SK-N-SH (cell line): ENCODE data around the gene EYA2. TPM values are rescaled to one million over a fixed set of nuclear protein-coding genes. Genes with fewer than 3 reads are reported as not detected.

Experiments used
- CTCF ChIA-PET: fragments of 300-600, 350-600 bp; formaldehyde crosslinking; extraction: SDS; loops from one replicate; lab custom pipeline; 2021; lab: Yijun Ruan, JAX
- POLR2A ChIA-PET: fragments of 350-600 bp; sonication (Branson Sonifier 250); formaldehyde crosslinking; extraction: SDS; loops from one replicate; lab custom pipeline; 2020; ENCODE audit warnings: antibody characterized with exemption, inconsistent platforms; lab: Yijun Ruan, JAX
- DNase-seq: peaks from one replicate; pipeline ENCODE4 v3.0.0; 2012
- H2AFZ ChIP-seq: fragments of 200-600 bp; sonication (generic); 2 replicates; pipeline ENCODE4 v1.8.1; 2016; ENCODE audit warnings: antibody characterized with exemption, mild to moderate bottlenecking, low read depth
- H3F3A ChIP-seq: fragments of 200-600 bp; sonication (generic); replicated peaks from 2 replicates; pipeline ENCODE3; 2016; ENCODE audit warnings: antibody characterized with exemption, mild to moderate bottlenecking; ENCODE audit not compliant: insufficient read depth
- H3K27ac ChIP-seq, 2 experiments: fragments of 200-500 bp in 1 of 2; fragments of 200-600 bp in 1 of 2; sonication (Bioruptor generic) in 1 of 2; sonication (generic), shearing (Covaris generic) in 1 of 2; 2 replicates each; pipeline versions ENCODE4 v1.5.1 to v1.6.1; 2014 to 2016; ENCODE audit warnings: low read depth in 2 of 2, inconsistent platforms in 1 of 2, low read length in 1 of 2, mild to moderate bottlenecking in 1 of 2, mixed read lengths in 1 of 2
- H3K27me3 ChIP-seq: fragments of 200-600 bp; sonication (generic), shearing (Covaris generic); 2 replicates; pipeline ENCODE4 v1.6.1; 2016; ENCODE audit warnings: mixed run types; ENCODE audit not compliant: insufficient read depth
- H3K36me3 ChIP-seq, 2 experiments: fragments of 200-500 bp in 1 of 2; fragments of 200-600 bp in 1 of 2; sonication (Bioruptor generic) in 1 of 2; sonication (generic) in 1 of 2; replicated peaks in 1 of 2; 2 replicates each; pipeline versions ENCODE3 to v1.5.1; 2014 to 2016; ENCODE audit warnings: low read length in 1 of 2, mild to moderate bottlenecking in 1 of 2; ENCODE audit not compliant: insufficient read depth in 2 of 2, control insufficient read depth in 1 of 2
- H3K4me1 ChIP-seq, 2 experiments: fragments of 200-500 bp in 1 of 2; fragments of 200-600 bp in 1 of 2; sonication (Bioruptor generic) in 1 of 2; sonication (generic), shearing (Covaris generic) in 1 of 2; 2 replicates each; pipeline versions ENCODE4 v1.5.1 to v1.6.1; 2014 to 2016; ENCODE audit warnings: low read depth in 1 of 2, low read length in 1 of 2, mixed run types in 1 of 2; ENCODE audit not compliant: insufficient read depth in 2 of 2, control insufficient read depth in 1 of 2
- H3K4me2 ChIP-seq: fragments of 200-600 bp; sonication (generic), shearing (Covaris generic); 2 replicates; pipeline ENCODE4 v1.6.1; 2017; ENCODE audit warnings: mixed run types
- H3K4me3 ChIP-seq, 2 experiments: fragments of 200-500 bp in 1 of 2; fragments of 200-600 bp in 1 of 2; sonication (Bioruptor generic) in 1 of 2; sonication (generic), shearing (Covaris generic) in 1 of 2; 2 replicates each; pipeline versions ENCODE4 v1.5.1 to v1.8.1; 2014 to 2016; ENCODE audit warnings: low read depth in 2 of 2, inconsistent platforms in 1 of 2, low read length in 1 of 2, mild to moderate bottlenecking in 1 of 2, mixed read lengths in 1 of 2, moderate library complexity in 1 of 2
- H3K79me2 ChIP-seq: fragments of 200-600 bp; sonication (generic); 2 replicates; pipeline ENCODE4 v1.8.1; 2017; ENCODE audit warnings: mild to moderate bottlenecking; ENCODE audit not compliant: insufficient read depth
- H3K9ac ChIP-seq: fragments of 200-600 bp; sonication (generic); 2 replicates; pipeline ENCODE4 v1.6.1; 2017; ENCODE audit warnings: mixed run types
- H3K9me2 ChIP-seq: fragments of 200-600 bp; sonication (generic); 2 replicates; pipeline ENCODE4 v1.6.1; 2017; ENCODE audit warnings: mixed run types
- H3K9me3 ChIP-seq: fragments of 200-600 bp; sonication (generic); 2 replicates; pipeline ENCODE4 v1.6.1; 2017; ENCODE audit warnings: mixed run types, mild to moderate bottlenecking, moderate library complexity
- H4K20me1 ChIP-seq: fragments of 200-600 bp; sonication (generic); 2 replicates; pipeline ENCODE4 v1.6.1; 2017; ENCODE audit warnings: mild to moderate bottlenecking, mixed run types; ENCODE audit not compliant: insufficient read depth
- ELF1 ChIP-seq: IDR thresholded peaks from 2 replicates; pipeline ENCODE4 v1.4.0; 2012
- EP300 ChIP-seq, 2 experiments: IDR thresholded peaks; 2 replicates each; pipeline versions ENCODE4 v1.4.0 to v1.6.1; 2012; ENCODE audit warnings: borderline replicate concordance in 1 of 2, low read depth in 1 of 2, low read length in 1 of 2
- EZH2phosphoT487 ChIP-seq: fragments of 200-600 bp; sonication (generic); IDR thresholded peaks from 2 replicates; pipeline ENCODE4 v1.6.1; 2017; ENCODE audit warnings: low read depth, mixed run types, mild to moderate bottlenecking, antibody characterized with exemption, moderate library complexity, borderline replicate concordance
- GABPA ChIP-seq: IDR thresholded peaks from 2 replicates; pipeline ENCODE4 v1.4.0; 2012; ENCODE audit warnings: low read depth, mild to moderate bottlenecking
- GATA2 ChIP-seq: sonication (generic); formaldehyde crosslinking; IDR thresholded peaks from 2 replicates; pipeline ENCODE4 v1.5.0; 2020; ENCODE audit warnings: mild to moderate bottlenecking, missing genetic modification reagents
- MEF2A ChIP-seq: IDR thresholded peaks from 2 replicates; pipeline ENCODE4 v1.4.0; 2012; ENCODE audit warnings: low read depth, borderline replicate concordance
- PBX3 ChIP-seq: IDR thresholded peaks from 2 replicates; pipeline ENCODE4; 2012
- RFX5 ChIP-seq: IDR thresholded peaks from 2 replicates; pipeline ENCODE4 v1.6.1; 2012; ENCODE audit warnings: mild to moderate bottlenecking, improper control_type of control experiment, low read length
- TAF1 ChIP-seq: IDR thresholded peaks from 2 replicates; pipeline ENCODE4 v1.6.1; 2012; ENCODE audit warnings: low read depth, mild to moderate bottlenecking, low read length, moderate library complexity, borderline replicate concordance
- TEAD4 ChIP-seq: IDR thresholded peaks from 2 replicates; pipeline ENCODE4 v1.4.0; 2012; ENCODE audit warnings: mild to moderate bottlenecking, borderline replicate concordance; ENCODE audit not compliant: insufficient read depth
- YY1 ChIP-seq: IDR thresholded peaks from 2 replicates; pipeline ENCODE4 v1.4.0; 2012; ENCODE audit warnings: low read depth, mild to moderate bottlenecking
- WGBS: methylation state at CpG from one replicate; pipeline ENCODE4 v1.1.6; 2017; ENCODE audit warnings: low lambda C conversion rate; 5-methylcytosine and 5-hydroxymethylcytosine counted together
- polyA plus RNA-seq, 3 experiments: library from polyadenylated mRNA; depleted of rRNA; stranded (reverse); fragments of >200 nt; gene quantifications; 2 replicates each; pipeline ENCODE4 v1.2.3, GENCODE V29; 2012
- TF ChIP-seq, protein P1 (sequence below): IDR thresholded peaks from 2 replicates; pipeline ENCODE4 v1.6.1; 2012; ENCODE audit warnings: mild to moderate bottlenecking, low read depth, low read length, moderate library complexity
- TF ChIP-seq, protein P2 (sequence below): fragments of 200-600 bp; sonication (generic); IDR thresholded peaks from 2 replicates; pipeline ENCODE4 v1.6.1; 2017; ENCODE audit warnings: antibody characterized with exemption, mild to moderate bottlenecking, moderate library complexity
- TF ChIP-seq, protein P3 (sequence below): fragments of 150-350 bp; IDR thresholded peaks from 2 replicates; pipeline ENCODE4 v1.6.1; 2016; ENCODE audit warnings: mild to moderate bottlenecking, low read depth, low read length
- TF ChIP-seq, protein P4 (sequence below): IDR thresholded peaks from 2 replicates; pipeline ENCODE4 v1.4.0; 2012; ENCODE audit warnings: low read depth, borderline replicate concordance

The EYA2 gene
- polyA plus RNA-seq, 1 of the 3 experiments (the other 2 are of a cell fraction): 0.05 TPM

GRCh38 chr20:47097691-47098622 is 203.3 kb downstream of the EYA2 start:
- no peaks in the 10 kb centered on the region for H4K20me1 ChIP-seq
- CTCF ChIA-PET: interaction anchor here (0.6 to 0.9 kb wide), 2 partner anchors 216 to 345 kb away, joined by 3 read pairs; no protein-coding TSS in a partner anchor
- H3K4me2 ChIP-seq: no peak overlapping the region
- 0 out of 2 replicates have a peak, but pooled peaks cover 5% of the 10 kb centered on the region for H3K27me3 ChIP-seq
- DNase-seq: no peak
- no peak overlapping the region for H3K9ac ChIP-seq
- POLR2A ChIA-PET: no interaction called here
- H3K4me3 ChIP-seq: no peak overlapping the region
- peaks cover 6% of the 10 kb centered on the region; the same call in 1 of the 2 replicates for H3K9me3 ChIP-seq
- no peaks in the 10 kb centered on the region for H3K9me2 ChIP-seq
- 28% methylated on average over 13 of the region's 13 CpGs for WGBS
- no peak overlapping the region for H3K27ac ChIP-seq
- H3F3A ChIP-seq: no peaks in the 10 kb centered on the region
- H2AFZ ChIP-seq: no peak overlapping the region
- no peaks in the 10 kb centered on the region for H3K36me3 ChIP-seq
- no peaks in the 10 kb centered on the region; a peak in 1 of 4 replicates for H3K4me1 ChIP-seq
- no peaks in the 10 kb centered on the region for H3K79me2 ChIP-seq
- TF ChIP-seq TAF1: no peak
- TF ChIP-seq, protein P1, sequence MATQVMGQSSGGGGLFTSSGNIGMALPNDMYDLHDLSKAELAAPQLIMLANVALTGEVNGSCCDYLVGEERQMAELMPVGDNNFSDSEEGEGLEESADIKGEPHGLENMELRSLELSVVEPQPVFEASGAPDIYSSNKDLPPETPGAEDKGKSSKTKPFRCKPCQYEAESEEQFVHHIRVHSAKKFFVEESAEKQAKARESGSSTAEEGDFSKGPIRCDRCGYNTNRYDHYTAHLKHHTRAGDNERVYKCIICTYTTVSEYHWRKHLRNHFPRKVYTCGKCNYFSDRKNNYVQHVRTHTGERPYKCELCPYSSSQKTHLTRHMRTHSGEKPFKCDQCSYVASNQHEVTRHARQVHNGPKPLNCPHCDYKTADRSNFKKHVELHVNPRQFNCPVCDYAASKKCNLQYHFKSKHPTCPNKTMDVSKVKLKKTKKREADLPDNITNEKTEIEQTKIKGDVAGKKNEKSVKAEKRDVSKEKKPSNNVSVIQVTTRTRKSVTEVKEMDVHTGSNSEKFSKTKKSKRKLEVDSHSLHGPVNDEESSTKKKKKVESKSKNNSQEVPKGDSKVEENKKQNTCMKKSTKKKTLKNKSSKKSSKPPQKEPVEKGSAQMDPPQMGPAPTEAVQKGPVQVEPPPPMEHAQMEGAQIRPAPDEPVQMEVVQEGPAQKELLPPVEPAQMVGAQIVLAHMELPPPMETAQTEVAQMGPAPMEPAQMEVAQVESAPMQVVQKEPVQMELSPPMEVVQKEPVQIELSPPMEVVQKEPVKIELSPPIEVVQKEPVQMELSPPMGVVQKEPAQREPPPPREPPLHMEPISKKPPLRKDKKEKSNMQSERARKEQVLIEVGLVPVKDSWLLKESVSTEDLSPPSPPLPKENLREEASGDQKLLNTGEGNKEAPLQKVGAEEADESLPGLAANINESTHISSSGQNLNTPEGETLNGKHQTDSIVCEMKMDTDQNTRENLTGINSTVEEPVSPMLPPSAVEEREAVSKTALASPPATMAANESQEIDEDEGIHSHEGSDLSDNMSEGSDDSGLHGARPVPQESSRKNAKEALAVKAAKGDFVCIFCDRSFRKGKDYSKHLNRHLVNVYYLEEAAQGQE: no peak
- no peak for TF ChIP-seq EZH2phosphoT487
- no peak for TF ChIP-seq GABPA
- TF ChIP-seq YY1: no peak
- TF ChIP-seq, protein P2, sequence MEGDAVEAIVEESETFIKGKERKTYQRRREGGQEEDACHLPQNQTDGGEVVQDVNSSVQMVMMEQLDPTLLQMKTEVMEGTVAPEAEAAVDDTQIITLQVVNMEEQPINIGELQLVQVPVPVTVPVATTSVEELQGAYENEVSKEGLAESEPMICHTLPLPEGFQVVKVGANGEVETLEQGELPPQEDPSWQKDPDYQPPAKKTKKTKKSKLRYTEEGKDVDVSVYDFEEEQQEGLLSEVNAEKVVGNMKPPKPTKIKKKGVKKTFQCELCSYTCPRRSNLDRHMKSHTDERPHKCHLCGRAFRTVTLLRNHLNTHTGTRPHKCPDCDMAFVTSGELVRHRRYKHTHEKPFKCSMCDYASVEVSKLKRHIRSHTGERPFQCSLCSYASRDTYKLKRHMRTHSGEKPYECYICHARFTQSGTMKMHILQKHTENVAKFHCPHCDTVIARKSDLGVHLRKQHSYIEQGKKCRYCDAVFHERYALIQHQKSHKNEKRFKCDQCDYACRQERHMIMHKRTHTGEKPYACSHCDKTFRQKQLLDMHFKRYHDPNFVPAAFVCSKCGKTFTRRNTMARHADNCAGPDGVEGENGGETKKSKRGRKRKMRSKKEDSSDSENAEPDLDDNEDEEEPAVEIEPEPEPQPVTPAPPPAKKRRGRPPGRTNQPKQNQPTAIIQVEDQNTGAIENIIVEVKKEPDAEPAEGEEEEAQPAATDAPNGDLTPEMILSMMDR: no peak
- TF ChIP-seq ELF1: no peak

DNA sequence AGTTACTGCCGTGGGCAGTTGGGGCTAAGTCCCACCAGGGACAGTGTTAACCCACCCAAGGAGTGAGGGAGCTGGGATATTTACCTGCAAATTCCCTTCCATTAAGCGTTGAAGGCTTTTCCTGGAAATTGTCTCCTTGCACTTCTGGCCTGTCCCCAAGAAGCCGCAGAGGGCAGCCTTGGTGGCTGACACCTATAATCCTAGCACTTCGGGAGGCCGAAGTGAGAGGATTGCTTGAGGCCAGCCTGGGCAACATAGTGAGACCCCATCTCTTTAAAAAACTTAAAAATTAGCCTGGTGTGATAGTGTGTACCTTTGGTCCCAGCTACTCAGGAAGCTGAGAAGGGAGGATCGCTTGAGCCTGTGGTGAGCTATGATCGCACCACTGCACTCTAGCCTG is 204.4 kb downstream of the EYA2 start:
- no peak for DNase-seq
- CTCF ChIA-PET: interaction anchor here (0.5 to 0.9 kb wide), 2 partner anchors 26 to 346 kb away, joined by 3 read pairs; no protein-coding TSS in a partner anchor
- WGBS: 58% methylated on average over 7 of the region's 7 CpGs
- TF ChIP-seq, protein P3, sequence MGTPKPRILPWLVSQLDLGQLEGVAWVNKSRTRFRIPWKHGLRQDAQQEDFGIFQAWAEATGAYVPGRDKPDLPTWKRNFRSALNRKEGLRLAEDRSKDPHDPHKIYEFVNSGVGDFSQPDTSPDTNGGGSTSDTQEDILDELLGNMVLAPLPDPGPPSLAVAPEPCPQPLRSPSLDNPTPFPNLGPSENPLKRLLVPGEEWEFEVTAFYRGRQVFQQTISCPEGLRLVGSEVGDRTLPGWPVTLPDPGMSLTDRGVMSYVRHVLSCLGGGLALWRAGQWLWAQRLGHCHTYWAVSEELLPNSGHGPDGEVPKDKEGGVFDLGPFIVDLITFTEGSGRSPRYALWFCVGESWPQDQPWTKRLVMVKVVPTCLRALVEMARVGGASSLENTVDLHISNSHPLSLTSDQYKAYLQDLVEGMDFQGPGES: no peak
- no peak for TF ChIP-seq EZH2phosphoT487
- TF ChIP-seq GATA2: no peak
- TF ChIP-seq EP300 (IDR thresholded peaks at IDR 0.05; ENCODE audit: borderline replicate concordance in 1 of 2, low read depth in 1 of 2, low read length in 1 of 2): no peak
- TF ChIP-seq PBX3: no peak
- no peak for TF ChIP-seq RFX5
- no peak for TF ChIP-seq MEF2A
- TF ChIP-seq TEAD4: no peak
- TF ChIP-seq, protein P4, sequence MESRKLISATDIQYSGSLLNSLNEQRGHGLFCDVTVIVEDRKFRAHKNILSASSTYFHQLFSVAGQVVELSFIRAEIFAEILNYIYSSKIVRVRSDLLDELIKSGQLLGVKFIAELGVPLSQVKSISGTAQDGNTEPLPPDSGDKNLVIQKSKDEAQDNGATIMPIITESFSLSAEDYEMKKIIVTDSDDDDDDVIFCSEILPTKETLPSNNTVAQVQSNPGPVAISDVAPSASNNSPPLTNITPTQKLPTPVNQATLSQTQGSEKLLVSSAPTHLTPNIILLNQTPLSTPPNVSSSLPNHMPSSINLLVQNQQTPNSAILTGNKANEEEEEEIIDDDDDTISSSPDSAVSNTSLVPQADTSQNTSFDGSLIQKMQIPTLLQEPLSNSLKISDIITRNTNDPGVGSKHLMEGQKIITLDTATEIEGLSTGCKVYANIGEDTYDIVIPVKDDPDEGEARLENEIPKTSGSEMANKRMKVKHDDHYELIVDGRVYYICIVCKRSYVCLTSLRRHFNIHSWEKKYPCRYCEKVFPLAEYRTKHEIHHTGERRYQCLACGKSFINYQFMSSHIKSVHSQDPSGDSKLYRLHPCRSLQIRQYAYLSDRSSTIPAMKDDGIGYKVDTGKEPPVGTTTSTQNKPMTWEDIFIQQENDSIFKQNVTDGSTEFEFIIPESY: no peak

More for the DNA sequence above, 204.4 kb downstream of the EYA2 start:
- no peaks in the 10 kb centered on the region; a peak in 1 of 4 replicates for H3K4me1 ChIP-seq
- no peak overlapping the region for H3K4me2 ChIP-seq
- H3K9me2 ChIP-seq: no peaks in the 10 kb centered on the region
- no peaks in the 10 kb centered on the region for H3F3A ChIP-seq
- no peak overlapping the region for H3K27ac ChIP-seq
- no peak overlapping the region for H3K9ac ChIP-seq
- POLR2A ChIA-PET: no interaction called here
- H2AFZ ChIP-seq: no peak overlapping the region
- H3K4me3 ChIP-seq: no peak overlapping the region
- no peaks in the 10 kb centered on the region for H3K79me2 ChIP-seq
- H3K9me3 ChIP-seq: peaks cover 6% of the 10 kb centered on the region; the same call in 1 of the 2 replicates
- H4K20me1 ChIP-seq: no peaks in the 10 kb centered on the region
- H3K36me3 ChIP-seq: no peaks in the 10 kb centered on the region
- H3K27me3 ChIP-seq: 0 out of 2 replicates have a peak, but pooled peaks cover 5% of the 10 kb centered on the region
